Measurements from ENCODE around the gene TMEM190. TPM values are rescaled to one million over a fixed set of nuclear protein-coding genes. Genes with fewer than 3 reads are reported as not detected.

TMEM190 gene
- total and polyA plus RNA-seq, 2 donors (not counting 1 experiment from before 2014, with no cell fraction given) = not detected

GRCh38 chr19:55354698-55355212, 21.9 kb upstream of the TMEM190 start, which contains the start of gene COX6B2:
COX6B2 (minus strand) TSS chr19:55354719; CDS start chr19:55354521, 198 bp downstream.
- POLR2A ChIA-PET = no interaction called here
- no peaks in the 10 kb centered on the region for H4K20me1 ChIP-seq (ENCODE audit: control insufficient read depth, insufficient read depth, low read length, poor library complexity, severe bottlenecking)
- H3K27ac ChIP-seq (ENCODE audit: low read length in 2 of 2) = no peak within 1 kb of the TSS
- no peaks in the 10 kb centered on the region for H3K79me2 ChIP-seq (ENCODE audit: control insufficient read depth, insufficient read depth, low read length)
- no peak within 1 kb of the TSS for H3K27ac Mint-ChIP-seq
- H3K27me3 ChIP-seq (replicated peaks in 1 of 4; ENCODE audit: control extremely low read depth in 1 of 4, control insufficient read depth in 3 of 4, insufficient read depth in 4 of 4, low read length in 3 of 4) = peaks cover 0 to 60% (median 24%) of the 10 kb centered on the region in 4 experiments
- 4% methylated on average over 20 of the region's 43 CpGs for WGBS (ENCODE audit: insufficient coverage)
- TF ChIP-seq, protein P1, sequence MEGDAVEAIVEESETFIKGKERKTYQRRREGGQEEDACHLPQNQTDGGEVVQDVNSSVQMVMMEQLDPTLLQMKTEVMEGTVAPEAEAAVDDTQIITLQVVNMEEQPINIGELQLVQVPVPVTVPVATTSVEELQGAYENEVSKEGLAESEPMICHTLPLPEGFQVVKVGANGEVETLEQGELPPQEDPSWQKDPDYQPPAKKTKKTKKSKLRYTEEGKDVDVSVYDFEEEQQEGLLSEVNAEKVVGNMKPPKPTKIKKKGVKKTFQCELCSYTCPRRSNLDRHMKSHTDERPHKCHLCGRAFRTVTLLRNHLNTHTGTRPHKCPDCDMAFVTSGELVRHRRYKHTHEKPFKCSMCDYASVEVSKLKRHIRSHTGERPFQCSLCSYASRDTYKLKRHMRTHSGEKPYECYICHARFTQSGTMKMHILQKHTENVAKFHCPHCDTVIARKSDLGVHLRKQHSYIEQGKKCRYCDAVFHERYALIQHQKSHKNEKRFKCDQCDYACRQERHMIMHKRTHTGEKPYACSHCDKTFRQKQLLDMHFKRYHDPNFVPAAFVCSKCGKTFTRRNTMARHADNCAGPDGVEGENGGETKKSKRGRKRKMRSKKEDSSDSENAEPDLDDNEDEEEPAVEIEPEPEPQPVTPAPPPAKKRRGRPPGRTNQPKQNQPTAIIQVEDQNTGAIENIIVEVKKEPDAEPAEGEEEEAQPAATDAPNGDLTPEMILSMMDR (IDR thresholded peaks at IDR 0.05) = no peak
- TF ChIP-seq EZH2 (IDR thresholded peaks at IDR 0.05; ENCODE audit: borderline replicate concordance, insufficient read depth, low read depth, low read length, poor library complexity, severe bottlenecking) = no peak
- H3K4me3 Mint-ChIP-seq = peak within 1 kb of the TSS; percentile 82
- peak within 1 kb of the TSS; percentile 27 to 51 (median 33) for H3K4me3 ChIP-seq (ENCODE audit: control extremely low read depth in 1 of 5, extremely low read depth in 1 of 5, insufficient read depth in 1 of 5, low read depth in 2 of 5, low read length in 4 of 5)
- CTCF ChIA-PET = no interaction called here
- H3K9me3 ChIP-seq (ENCODE audit: control extremely low read depth in 1 of 3, control insufficient read depth in 2 of 3, insufficient read depth in 1 of 3, low read length in 2 of 3) = peaks cover 0 to 18% (median 0%) of the 10 kb centered on the region in 3 donors
- no peaks in the 10 kb centered on the region for H3K36me3 ChIP-seq (replicated peaks in 1 of 2; ENCODE audit: control extremely low read depth in 1 of 2, control insufficient read depth in 1 of 2, extremely low read depth in 1 of 2, insufficient read depth in 2 of 2, low read length in 1 of 2)
- peak within 1 kb of the TSS; percentile 45 for H3K9ac ChIP-seq (ENCODE audit: low read length)
- peaks cover 23% of the 10 kb centered on the region for H3K4me1 Mint-ChIP-seq
- peaks cover 23 to 29% of the 10 kb centered on the region in 2 donors for H3K4me1 ChIP-seq (ENCODE audit: control insufficient read depth in 2 of 2, insufficient read depth in 2 of 2, low read length in 2 of 2)
- peaks cover 44% of the 10 kb centered on the region for H3K27me3 Mint-ChIP-seq
- ATAC-seq (ENCODE audit: low read depth) (no peak), DNase-seq (no peak)
- no peaks in the 10 kb centered on the region for H3K9me3 Mint-ChIP-seq (ENCODE audit: insufficient read depth)
- H3K4me2 ChIP-seq (replicated peaks; ENCODE audit: low read depth, low read length, poor library complexity, severe bottlenecking) = peak within 1 kb of the TSS; percentile 79
- H2AFZ ChIP-seq (ENCODE audit: insufficient read depth, low read depth, low read length, poor library complexity, severe bottlenecking) = peak within 1 kb of the TSS; percentile 73
- intact Hi-C loops (cut with micrococcal nuclease) = loop anchor here (1.0 kb wide), 1 partner anchor 15 kb away; the partner anchor contains the start of gene KMT5C

DNA sequence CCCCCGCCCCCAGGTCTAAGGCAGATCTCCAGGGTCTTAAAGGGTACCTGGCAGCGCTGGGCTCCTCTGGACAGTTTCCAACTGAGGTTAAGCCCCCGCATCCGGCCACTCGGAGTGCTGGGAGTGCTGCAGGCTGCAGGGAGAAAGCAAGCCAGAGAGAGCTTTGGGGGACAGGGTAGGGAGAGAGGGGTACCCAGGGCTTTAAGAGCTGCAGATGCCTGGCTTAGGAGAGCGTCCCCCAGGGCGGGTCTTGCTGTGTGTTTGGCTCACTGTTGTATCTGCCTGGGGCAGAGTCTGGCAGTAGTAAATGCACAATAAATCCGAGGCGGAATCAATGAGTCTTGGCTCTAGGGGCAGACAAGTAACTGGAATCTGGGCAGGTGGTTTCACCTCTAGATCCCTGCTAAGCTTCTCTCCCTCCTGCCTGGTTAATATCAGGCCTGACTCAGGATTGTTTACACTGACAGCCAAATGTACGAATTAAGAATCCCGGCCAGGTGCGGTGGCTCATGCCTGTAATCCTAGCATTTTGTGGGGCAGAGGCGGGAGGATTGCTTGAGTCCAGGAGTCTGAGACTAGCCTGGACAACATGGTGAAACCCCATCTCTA, 21.3 kb upstream of the TMEM190 start:
- H3K4me3 ChIP-seq (ENCODE audit: control extremely low read depth in 1 of 5, extremely low read depth in 1 of 5, insufficient read depth in 1 of 5, low read depth in 2 of 5, low read length in 4 of 5) = no peak overlapping the region
- TF ChIP-seq, protein P1 (IDR thresholded peaks at IDR 0.05) = no peak
- TF ChIP-seq EZH2 (IDR thresholded peaks at IDR 0.05; ENCODE audit: borderline replicate concordance, insufficient read depth, low read depth, low read length, poor library complexity, severe bottlenecking) = no peak
- ChIA-PET POLR2A (no interaction called here), CTCF (interaction anchor here (0.8 kb wide), 1 partner anchor 67 kb away, joined by 3 read pairs; no protein-coding TSS in a partner anchor)
- peaks cover 0 to 18% (median 0%) of the 10 kb centered on the region in 3 donors for H3K9me3 ChIP-seq (ENCODE audit: control extremely low read depth in 1 of 3, control insufficient read depth in 2 of 3, insufficient read depth in 1 of 3, low read length in 2 of 3)
- H3K4me3 Mint-ChIP-seq = peak overlapping the region; percentile 49
- H3K36me3 ChIP-seq (replicated peaks in 1 of 2; ENCODE audit: control extremely low read depth in 1 of 2, control insufficient read depth in 1 of 2, extremely low read depth in 1 of 2, insufficient read depth in 2 of 2, low read length in 1 of 2) = no peaks in the 10 kb centered on the region
- H3K27ac Mint-ChIP-seq = no peak overlapping the region
- no peak overlapping the region for H3K4me2 ChIP-seq (replicated peaks; ENCODE audit: low read depth, low read length, poor library complexity, severe bottlenecking)
- intact Hi-C loops (cut with micrococcal nuclease) = no loop called here
- H3K27me3 Mint-ChIP-seq = peaks cover 44% of the 10 kb centered on the region
- no peak for DNase-seq
- peaks cover 0 to 60% (median 24%) of the 10 kb centered on the region in 4 experiments for H3K27me3 ChIP-seq (replicated peaks in 1 of 4; ENCODE audit: control extremely low read depth in 1 of 4, control insufficient read depth in 3 of 4, insufficient read depth in 4 of 4, low read length in 3 of 4)
- 36% methylated on average over 10 of the region's 13 CpGs for WGBS (ENCODE audit: insufficient coverage)
- H3K9ac ChIP-seq (ENCODE audit: low read length) = no peak overlapping the region
- no peaks in the 10 kb centered on the region for H4K20me1 ChIP-seq (ENCODE audit: control insufficient read depth, insufficient read depth, low read length, poor library complexity, severe bottlenecking)
- no peak for ATAC-seq (ENCODE audit: low read depth)
- peaks cover 23% of the 10 kb centered on the region for H3K4me1 Mint-ChIP-seq
- peaks cover 23 to 29% of the 10 kb centered on the region in 2 donors for H3K4me1 ChIP-seq (ENCODE audit: control insufficient read depth in 2 of 2, insufficient read depth in 2 of 2, low read length in 2 of 2)
- H2AFZ ChIP-seq (ENCODE audit: insufficient read depth, low read depth, low read length, poor library complexity, severe bottlenecking) = no peak overlapping the region
- no peaks in the 10 kb centered on the region for H3K9me3 Mint-ChIP-seq (ENCODE audit: insufficient read depth)
- H3K27ac ChIP-seq (ENCODE audit: low read length in 2 of 2) = no peak overlapping the region
- no peaks in the 10 kb centered on the region for H3K79me2 ChIP-seq (ENCODE audit: control insufficient read depth, insufficient read depth, low read length)

Data from B cell (primary cell).